SU-DHL-6 (cell line): Measurements from ENCODE around the gene YRDC.

Experiments
- EZH2phosphoT487 ChIP-seq: fragments of 200-600 bp; sonication (generic), shearing (Covaris generic); conservative IDR thresholded peaks from 2 replicates; pipeline ENCODE4 v1.6.1; 2018; ENCODE audit warnings: mild to moderate bottlenecking, antibody characterized with exemption, low read length, moderate library complexity, mixed read lengths
- TF ChIP-seq, protein P1 (sequence below): fragments of 200-600 bp; sonication (generic); IDR thresholded peaks from one replicate; pipeline ENCODE4 v1.5.1; 2017; ENCODE audit warnings: antibody characterized with exemption, mild to moderate bottlenecking, low read length, moderate library complexity; ENCODE audit not compliant: insufficient read depth, poor library complexity, severe bottlenecking

DNA sequence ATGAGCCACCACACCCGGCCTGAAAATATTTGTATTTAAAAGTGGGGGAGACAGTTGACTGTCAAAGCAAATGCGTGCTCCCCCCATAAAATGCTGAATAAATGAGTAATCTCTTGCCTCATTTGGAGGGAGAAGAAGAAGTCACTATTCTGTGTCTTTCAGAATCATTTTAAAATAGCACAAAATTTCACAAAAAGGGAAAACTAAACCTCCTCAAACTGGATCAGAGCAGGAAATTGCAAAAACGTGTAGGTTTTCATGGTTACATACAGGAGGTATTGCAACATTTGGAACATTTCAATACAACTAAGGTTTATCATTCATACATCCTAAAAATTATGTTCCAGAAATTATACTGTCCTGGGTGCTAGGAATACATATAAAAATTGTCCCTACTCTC, 37.8 kb upstream of the YRDC start:
- TF ChIP-seq, protein P1, sequence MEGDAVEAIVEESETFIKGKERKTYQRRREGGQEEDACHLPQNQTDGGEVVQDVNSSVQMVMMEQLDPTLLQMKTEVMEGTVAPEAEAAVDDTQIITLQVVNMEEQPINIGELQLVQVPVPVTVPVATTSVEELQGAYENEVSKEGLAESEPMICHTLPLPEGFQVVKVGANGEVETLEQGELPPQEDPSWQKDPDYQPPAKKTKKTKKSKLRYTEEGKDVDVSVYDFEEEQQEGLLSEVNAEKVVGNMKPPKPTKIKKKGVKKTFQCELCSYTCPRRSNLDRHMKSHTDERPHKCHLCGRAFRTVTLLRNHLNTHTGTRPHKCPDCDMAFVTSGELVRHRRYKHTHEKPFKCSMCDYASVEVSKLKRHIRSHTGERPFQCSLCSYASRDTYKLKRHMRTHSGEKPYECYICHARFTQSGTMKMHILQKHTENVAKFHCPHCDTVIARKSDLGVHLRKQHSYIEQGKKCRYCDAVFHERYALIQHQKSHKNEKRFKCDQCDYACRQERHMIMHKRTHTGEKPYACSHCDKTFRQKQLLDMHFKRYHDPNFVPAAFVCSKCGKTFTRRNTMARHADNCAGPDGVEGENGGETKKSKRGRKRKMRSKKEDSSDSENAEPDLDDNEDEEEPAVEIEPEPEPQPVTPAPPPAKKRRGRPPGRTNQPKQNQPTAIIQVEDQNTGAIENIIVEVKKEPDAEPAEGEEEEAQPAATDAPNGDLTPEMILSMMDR = no peak
- no peak for TF ChIP-seq EZH2phosphoT487
